ENCODE data around the gene TUB.

Gene TUB

GRCh38 chr11:8111636-8112035, 30.6 kb downstream of the TUB start:
- DNase-seq, result no peak

DNA sequence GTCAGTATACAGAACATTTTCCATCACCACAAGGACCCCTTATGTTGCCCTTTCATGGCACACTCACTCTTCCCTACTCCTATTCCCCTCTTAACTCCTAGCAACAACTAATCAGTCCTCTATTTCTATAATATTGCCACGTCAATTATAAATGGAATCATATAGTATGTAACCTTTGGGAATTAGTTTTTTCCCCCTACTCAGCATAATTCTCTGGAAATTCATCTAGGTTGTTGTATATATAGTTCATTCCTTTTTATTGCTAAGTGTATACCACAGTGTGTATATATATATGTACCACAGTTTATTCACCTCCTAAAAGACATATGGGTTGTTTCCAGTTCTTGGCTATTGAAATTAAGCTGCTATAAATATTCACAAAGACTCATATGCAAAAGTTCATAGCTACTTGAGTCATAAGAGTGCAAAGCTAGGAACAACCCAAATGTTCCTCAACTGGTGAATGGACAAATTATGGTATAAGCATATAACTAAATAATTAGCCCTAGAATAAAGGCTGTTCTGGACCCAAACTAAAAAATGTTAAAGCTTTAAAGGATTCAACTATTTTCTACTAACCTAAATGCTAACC, 41.3 kb downstream of the TUB start:
- DNase-seq, result no peak

GRCh38 chr11:8126649-8127289, 45.8 kb downstream of the TUB start:
- no peak for DNase-seq

DNA sequence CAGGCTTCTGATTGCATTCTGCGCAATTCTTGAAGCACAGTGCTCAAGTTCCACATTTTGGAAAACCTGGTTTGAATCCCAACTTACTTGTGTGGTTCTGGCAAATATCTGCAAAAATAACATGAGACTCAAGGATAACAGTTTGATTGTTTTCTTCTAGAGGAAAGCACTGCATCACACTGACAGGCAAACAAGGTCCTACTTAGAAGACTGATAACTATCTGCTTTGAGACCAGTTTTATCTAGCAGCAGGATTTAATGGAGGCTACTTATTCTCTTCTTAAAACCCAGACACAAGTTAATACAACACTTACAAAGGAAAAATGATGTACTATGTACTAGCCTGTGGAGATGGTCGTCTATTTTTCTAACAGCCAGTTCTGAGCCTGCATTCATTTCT, 46.4 kb downstream of the TUB start:
- no peak for DNase-seq

- DNase-seq, result no peak
These were observed 57.5 kb downstream of the TUB start for GRCh38 chr11:8138526-8138925.

- DNase-seq, result no peak
These were observed 68.7 kb downstream of the TUB start for GRCh38 chr11:8149726-8150125.
